ENCODE results near the gene PRPF8.

- TF ChIP-seq GATA2 (IDR thresholded peaks at IDR 0.05; ENCODE audit: low read depth, low read length) (no peak), GATA3 (IDR thresholded peaks at IDR 0.05; ENCODE audit: low read depth, low read length) (no peak)
These were observed 63.3 kb downstream of the PRPF8 start for GRCh38 chr17:1621273-1621954.

Data from SH-SY5Y (cell line).